Thoracic aorta (tissue), 2 donors: Measurements from ENCODE around the gene USH2A. TPM values are rescaled to one million over a fixed set of nuclear protein-coding genes. Genes with fewer than 3 reads are reported as not detected.

Source experiments
- ATAC-seq: fragments of 150-250 bp; one replicate; pipeline ENCODE4 v1.8.0; 2017; ENCODE audit warnings: low read depth; ENCODE audit not compliant: insufficient number of reproducible peaks, low FRiP score
- DNase-seq: peaks from one replicate; pipeline ENCODE4 v3.0.0-alpha.2; 2020; ENCODE audit warnings: low spot score
- H3K27ac ChIP-seq, 2 donors: fragments of 200-600 bp; sonication (generic); 1 replicate in 1 of 2; 2 replicates in 1 of 2; pipeline ENCODE4 v1.5.1; 2016; ENCODE audit warnings: mild to moderate bottlenecking in 2 of 2, moderate library complexity in 2 of 2
- H3K27me3 ChIP-seq: fragments of 200-600 bp; sonication (generic); replicated peaks from 2 replicates; pipeline ENCODE4 v1.6.0; 2016; ENCODE audit warnings: mild to moderate bottlenecking; ENCODE audit not compliant: insufficient read depth
- H3K36me3 ChIP-seq: fragments of 200-600 bp; sonication (generic); one replicate; pipeline ENCODE4 v1.5.1; 2016
- H3K4me1 ChIP-seq, 2 donors: fragments of 200-600 bp; sonication (generic); 1 replicate in 1 of 2; 2 replicates in 1 of 2; pipeline versions ENCODE4 v1.5.1 to v1.6.0; 2016; ENCODE audit warnings: low read depth in 2 of 2, mild to moderate bottlenecking in 1 of 2; ENCODE audit not compliant: control insufficient read depth in 1 of 2
- H3K4me3 ChIP-seq: fragments of 200-600 bp; sonication (generic); 2 replicates; pipeline ENCODE4 v1.5.1; 2016; ENCODE audit warnings: mild to moderate bottlenecking
- H3K9me3 ChIP-seq: fragments of 200-600 bp; sonication (generic); 2 replicates; pipeline ENCODE4 v1.5.1; 2016
- total RNA-seq, 2 donors: library from RNA; depleted of rRNA; stranded (reverse); fragments of >200 nt; gene quantifications; one replicate each; pipeline versions ENCODE4 v1.1.0 to v1.2.3, GENCODE V29; 2016
- TF ChIP-seq, protein P1 (sequence below): fragments of 200-600 bp; sonication (generic); IDR thresholded peaks from one replicate; pipeline ENCODE4 v1.5.1; 2019; ENCODE audit warnings: antibody characterized with exemption

Gene USH2A
- total RNA-seq, 2 donors from 2014 or later = not detected

DNA sequence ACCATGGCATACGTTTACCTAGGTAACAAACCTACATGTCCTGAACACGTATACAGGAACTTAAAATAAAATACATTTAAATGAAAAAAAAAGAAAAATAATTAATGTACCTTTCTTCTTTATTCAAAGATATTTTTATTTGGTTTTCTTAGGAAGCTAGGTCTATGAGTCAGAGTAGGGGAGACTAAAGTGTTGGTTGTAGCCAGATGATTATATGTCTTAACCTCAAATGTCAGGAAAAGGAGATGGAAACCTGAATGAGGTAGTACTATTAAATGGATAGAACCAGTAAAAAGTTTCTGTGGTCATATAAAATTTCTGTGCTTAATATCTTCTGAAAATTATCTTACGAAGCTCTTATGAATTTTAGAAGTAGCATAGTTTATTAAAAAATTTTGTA lies 580.3 kb downstream of the USH2A start:
- H3K4me1 ChIP-seq = no peaks in the 10 kb centered on the region
- H3K9me3 ChIP-seq = no peaks in the 10 kb centered on the region
- no peaks in the 10 kb centered on the region for H3K27me3 ChIP-seq
- H3K36me3 ChIP-seq = no peaks in the 10 kb centered on the region
- TF ChIP-seq, protein P1, sequence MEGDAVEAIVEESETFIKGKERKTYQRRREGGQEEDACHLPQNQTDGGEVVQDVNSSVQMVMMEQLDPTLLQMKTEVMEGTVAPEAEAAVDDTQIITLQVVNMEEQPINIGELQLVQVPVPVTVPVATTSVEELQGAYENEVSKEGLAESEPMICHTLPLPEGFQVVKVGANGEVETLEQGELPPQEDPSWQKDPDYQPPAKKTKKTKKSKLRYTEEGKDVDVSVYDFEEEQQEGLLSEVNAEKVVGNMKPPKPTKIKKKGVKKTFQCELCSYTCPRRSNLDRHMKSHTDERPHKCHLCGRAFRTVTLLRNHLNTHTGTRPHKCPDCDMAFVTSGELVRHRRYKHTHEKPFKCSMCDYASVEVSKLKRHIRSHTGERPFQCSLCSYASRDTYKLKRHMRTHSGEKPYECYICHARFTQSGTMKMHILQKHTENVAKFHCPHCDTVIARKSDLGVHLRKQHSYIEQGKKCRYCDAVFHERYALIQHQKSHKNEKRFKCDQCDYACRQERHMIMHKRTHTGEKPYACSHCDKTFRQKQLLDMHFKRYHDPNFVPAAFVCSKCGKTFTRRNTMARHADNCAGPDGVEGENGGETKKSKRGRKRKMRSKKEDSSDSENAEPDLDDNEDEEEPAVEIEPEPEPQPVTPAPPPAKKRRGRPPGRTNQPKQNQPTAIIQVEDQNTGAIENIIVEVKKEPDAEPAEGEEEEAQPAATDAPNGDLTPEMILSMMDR = no peak
- ATAC-seq (no peak), DNase-seq (no peak)
- no peak overlapping the region for H3K27ac ChIP-seq
- H3K4me3 ChIP-seq = no peak overlapping the region

DNA sequence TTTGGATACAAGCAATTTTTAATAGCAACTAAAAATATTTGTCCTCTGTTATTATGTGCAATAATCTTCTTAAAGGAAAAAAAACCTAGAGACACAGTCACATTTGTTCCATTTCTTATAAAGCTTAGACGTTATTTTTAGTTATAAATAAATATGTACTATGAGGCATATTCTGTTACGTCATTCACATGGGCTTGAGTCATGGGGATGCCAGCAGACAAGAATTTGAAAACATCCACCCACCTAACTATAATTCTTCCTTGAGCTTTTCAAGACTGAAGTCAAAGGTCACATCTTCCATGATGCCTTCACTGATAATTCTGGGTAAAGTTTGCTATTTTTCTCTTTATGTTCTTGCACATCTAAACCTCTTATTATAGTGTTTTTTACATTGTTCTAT lies 587.3 kb downstream of the USH2A start:
- Histone ChIP-seq H3K27ac (no peak overlapping the region), H3K4me3 (no peak overlapping the region), H3K4me1 (no peaks in the 10 kb centered on the region), H3K27me3 (no peaks in the 10 kb centered on the region), H3K9me3 (no peaks in the 10 kb centered on the region), H3K36me3 (no peaks in the 10 kb centered on the region)
- ATAC-seq = no peak
- DNase-seq = no peak
- TF ChIP-seq, protein P1 = no peak

DNA sequence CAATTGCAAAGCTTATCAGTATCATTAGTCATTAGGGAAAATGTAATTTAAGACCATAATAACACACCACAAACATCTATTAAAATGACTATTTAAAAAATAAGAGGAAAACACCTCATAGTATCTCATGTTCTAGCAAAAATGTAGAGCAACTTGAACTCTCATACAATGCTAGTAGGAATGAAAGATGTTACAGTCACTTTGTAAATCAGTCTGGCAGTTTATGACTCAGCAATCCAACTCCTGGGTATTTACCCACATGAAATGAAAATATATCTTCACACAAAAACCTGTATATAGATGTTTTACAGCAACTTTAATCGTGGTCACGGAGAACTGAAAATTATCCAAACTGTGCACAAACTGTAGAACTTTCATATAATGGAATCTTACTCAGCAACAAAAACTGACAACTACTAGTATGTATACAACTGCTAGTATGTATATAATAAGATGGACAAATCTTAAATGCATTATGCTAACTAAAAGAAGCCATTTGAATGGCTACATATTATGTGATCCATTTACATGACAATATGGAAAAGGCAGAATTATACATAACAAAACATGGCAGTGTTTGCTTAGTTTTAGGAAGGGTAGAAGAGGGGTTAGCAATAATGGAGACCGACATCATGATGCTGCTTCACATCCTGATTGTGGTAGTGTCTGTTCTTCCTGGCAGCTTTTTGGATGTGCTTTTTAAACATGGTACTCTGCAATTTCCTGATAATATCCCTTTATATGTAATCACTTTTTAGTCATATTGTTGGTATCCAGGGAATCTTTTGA lies 589.1 kb downstream of the USH2A start:
- H3K27ac ChIP-seq = no peak overlapping the region
- TF ChIP-seq, protein P1 = no peak
- H3K9me3 ChIP-seq = no peaks in the 10 kb centered on the region
- no peak overlapping the region for H3K4me3 ChIP-seq
- no peak for DNase-seq
- ATAC-seq = no peak
- no peaks in the 10 kb centered on the region for H3K4me1 ChIP-seq
- no peaks in the 10 kb centered on the region for H3K36me3 ChIP-seq
- H3K27me3 ChIP-seq = no peaks in the 10 kb centered on the region

DNA sequence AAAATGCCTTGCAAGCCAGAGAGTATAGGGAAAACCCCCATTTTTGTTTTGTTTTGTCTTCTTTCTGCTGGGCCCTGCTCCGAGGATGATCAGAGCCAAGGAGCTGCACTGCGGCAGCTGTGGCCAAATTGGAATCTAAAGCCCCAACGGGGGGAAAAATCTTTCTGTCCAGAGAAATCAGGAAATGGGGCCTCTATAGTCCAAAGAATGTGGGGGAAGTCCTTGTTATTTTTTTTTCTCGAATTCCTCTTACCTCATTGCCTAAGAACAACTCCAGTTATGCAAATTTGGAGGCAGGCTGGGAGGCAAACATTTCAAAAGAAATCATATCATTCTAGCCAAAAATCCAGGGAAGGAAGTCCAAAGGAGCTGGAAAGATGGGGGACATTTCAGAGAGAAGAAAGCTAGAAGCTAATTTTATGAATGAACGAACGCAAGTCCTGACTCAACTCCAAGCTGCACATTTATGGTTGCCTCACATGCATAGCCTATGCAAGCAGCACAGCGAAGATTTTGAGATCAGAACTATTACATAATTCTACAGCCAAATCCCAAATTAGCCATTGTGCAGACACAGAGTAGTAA lies 592.9 kb downstream of the USH2A start:
- Histone ChIP-seq H3K27ac (no peak overlapping the region), H3K4me1 (no peaks in the 10 kb centered on the region), H3K9me3 (no peaks in the 10 kb centered on the region), H3K36me3 (no peaks in the 10 kb centered on the region), H3K27me3 (no peaks in the 10 kb centered on the region), H3K4me3 (no peak overlapping the region)
- TF ChIP-seq, protein P1 = no peak
- no peak for DNase-seq
- ATAC-seq = no peak

DNA sequence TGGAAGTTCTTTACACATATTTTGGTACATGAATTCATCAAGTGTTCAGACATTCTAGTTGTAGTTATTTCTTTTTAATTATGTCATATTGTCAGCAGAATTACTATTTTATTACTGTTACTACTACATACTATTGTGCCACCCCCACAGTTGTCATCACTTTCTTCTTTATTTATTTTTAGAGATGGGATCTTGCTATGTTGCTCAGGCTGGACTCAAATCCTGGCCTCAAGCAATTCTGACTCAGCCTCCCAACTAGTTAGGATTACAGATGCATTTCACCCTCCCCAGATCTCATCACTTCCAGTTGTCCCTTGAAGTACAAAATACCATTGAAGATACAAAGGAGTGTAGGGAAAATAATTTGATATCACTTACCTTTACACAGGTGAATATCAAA lies 598.2 kb downstream of the USH2A start:
- no peaks in the 10 kb centered on the region for H3K27me3 ChIP-seq
- no peak overlapping the region for H3K27ac ChIP-seq
- ATAC-seq = no peak
- TF ChIP-seq, protein P1 = no peak
- no peaks in the 10 kb centered on the region for H3K9me3 ChIP-seq
- no peak for DNase-seq
- H3K4me3 ChIP-seq = no peak overlapping the region
- no peaks in the 10 kb centered on the region for H3K36me3 ChIP-seq
- H3K4me1 ChIP-seq = no peaks in the 10 kb centered on the region
